Esophagus squamous epithelium (tissue), 5 donors: ENCODE data around the gene C1orf226. TPM values are rescaled to one million over a fixed set of nuclear protein-coding genes. Genes with fewer than 3 reads are reported as not detected.

ENCODE experiments used
- DNase-seq: peaks from one replicate; lab custom pipeline; 2025; lab: John Stamatoyannopoulos, UW
- H3K27ac ChIP-seq, 4 donors: fragments of 200-600 bp; sonication (generic); one replicate each; pipeline ENCODE4 v1.5.1; 2016 to 2019; ENCODE audit warnings: mild to moderate bottlenecking in 1 of 4
- H3K27me3 ChIP-seq, 4 donors: fragments of 200-600 bp; sonication (generic); 1 replicate in 3 of 4; 2 replicates in 1 of 4; pipeline versions ENCODE4 v1.5.1 to v1.6.0; 2017 to 2021; ENCODE audit warnings: antibody characterized with exemption in 1 of 4
- H3K36me3 ChIP-seq, 3 donors: fragments of 200-600 bp; sonication (generic); one replicate each; pipeline ENCODE4 v1.5.1; 2016 to 2019
- H3K4me1 ChIP-seq, 3 donors: fragments of 200-600 bp; sonication (generic); one replicate each; pipeline ENCODE4 v1.5.1; 2017 to 2019
- H3K4me3 ChIP-seq, 4 donors: fragments of 200-600 bp; sonication (generic); 1 replicate in 3 of 4; 2 replicates in 1 of 4; pipeline ENCODE4 v1.5.1; 2016 to 2019; ENCODE audit warnings: mild to moderate bottlenecking in 2 of 4, moderate library complexity in 1 of 4
- H3K9me3 ChIP-seq, 3 donors: fragments of 200-600 bp; sonication (generic); one replicate each; pipeline ENCODE4 v1.5.1; 2016 to 2019
- CTCF ChIP-seq, 6 experiments: fragments of 450-650 bp in 4 of 6; fragments of 200-600 bp in 2 of 6; sonication (generic) in 2 of 6; IDR thresholded peaks; one replicate each; pipeline ENCODE4 v1.5.1; 2016 to 2019; ENCODE audit warnings: antibody characterized with exemption in 6 of 6, mild to moderate bottlenecking in 4 of 6, moderate library complexity in 4 of 6
- POLR2A ChIP-seq, 4 donors: fragments of 450-650 bp; IDR thresholded peaks; one replicate each; pipeline ENCODE4 v1.6.1; 2017; ENCODE audit warnings: antibody characterized with exemption in 4 of 4, mild to moderate bottlenecking in 4 of 4, moderate library complexity in 3 of 4
- WGBS, 2 donors: methylation state at CpG; one replicate each; pipeline ENCODE4 v1.1.5; 2018; 5-methylcytosine and 5-hydroxymethylcytosine counted together
- intact Hi-C: fragments of 100-400 bp; cut with DNase I; formaldehyde crosslinking; loops from one replicate; pipeline ENCODE4 v1.15.0; 2022
- total RNA-seq, 4 donors: library from RNA; depleted of rRNA; stranded (reverse); fragments of >200 nt; gene quantifications; one replicate each; pipeline ENCODE4 v1.1.0, GENCODE V29; 2016
- donor health status: DM: yes; HTN: yes; CAD: no.

Gene C1orf226
- total RNA-seq, 4 donors from 2014 or later = 1.7 to 5.3 (median 3.6) TPM

- Histone ChIP-seq H3K36me3 (peaks cover 0 to 6% (median 0%) of the 10 kb centered on the region in 3 donors), H3K27me3 (no peaks in the 10 kb centered on the region), H3K4me3 (no peak overlapping the region), H3K4me1 (peaks cover 0 to 11% (median 4%) of the 10 kb centered on the region in 3 donors), H3K9me3 (no peaks in the 10 kb centered on the region), H3K27ac (no peak overlapping the region)
- TF ChIP-seq POLR2A (IDR thresholded peaks at IDR 0.05) (no peak), CTCF (IDR thresholded peaks at IDR 0.05) (no peak)
- WGBS, 2 donors = 84 to 87% methylated on average over 9 of the region's 9 CpGs
- intact Hi-C loops = no loop called here
- DNase-seq = no peak
These were observed 28.4 kb upstream of the C1orf226 start for GRCh38 chr1:162353078-162353477.

- 14 to 73% methylated on average over 1 to 4 of the region's 5 CpGs for WGBS, 2 donors
- peaks cover 0 to 11% (median 4%) of the 10 kb centered on the region in 3 donors for H3K4me1 ChIP-seq
These were observed 27.8 kb upstream of the C1orf226 start for GRCh38 chr1:162353702-162354101.

GRCh38 chr1:162357681-162358266 is 23.8 kb upstream of the C1orf226 start:
- TF ChIP-seq CTCF (IDR thresholded peaks at IDR 0.05) = peak in 5 of 6 experiments; percentile 43 to 61 (median 45)
- no peak for TF ChIP-seq POLR2A (IDR thresholded peaks at IDR 0.05)
- intact Hi-C loops = no loop called here
- Histone ChIP-seq H3K4me3 (no peak overlapping the region), H3K27ac (no peak overlapping the region), H3K27me3 (no peaks in the 10 kb centered on the region), H3K4me1 (no peaks in the 10 kb centered on the region), H3K36me3 (peaks cover 0 to 6% (median 0%) of the 10 kb centered on the region in 3 donors), H3K9me3 (no peaks in the 10 kb centered on the region)
- WGBS, 2 donors = 37 to 53% methylated on average over 5 of the region's 5 CpGs
- no peak for DNase-seq

More at GRCh38 chr1:162353702-162354101, 27.8 kb upstream of the C1orf226 start:
- H3K36me3 ChIP-seq = peaks cover 0 to 6% (median 0%) of the 10 kb centered on the region in 3 donors
- H3K9me3 ChIP-seq = no peaks in the 10 kb centered on the region
- no peak overlapping the region for H3K4me3 ChIP-seq
- intact Hi-C loops = no loop called here
- DNase-seq = no peak
- TF ChIP-seq CTCF (IDR thresholded peaks at IDR 0.05) = no peak
- no peak for TF ChIP-seq POLR2A (IDR thresholded peaks at IDR 0.05)
- no peaks in the 10 kb centered on the region for H3K27me3 ChIP-seq
- H3K27ac ChIP-seq = no peak overlapping the region

GRCh38 chr1:162358928-162359327 is 22.6 kb upstream of the C1orf226 start:
- H3K9me3 ChIP-seq = no peaks in the 10 kb centered on the region
- no peak for DNase-seq
- 75 to 90% methylated on average over 1 of the region's 1 CpG for WGBS, 2 donors
- no peaks in the 10 kb centered on the region for H3K4me1 ChIP-seq
- H3K27ac ChIP-seq = no peak overlapping the region
- TF ChIP-seq CTCF (IDR thresholded peaks at IDR 0.05) (no peak), POLR2A (IDR thresholded peaks at IDR 0.05) (no peak)
- H3K36me3 ChIP-seq = peaks cover 0 to 6% (median 0%) of the 10 kb centered on the region in 3 donors
- intact Hi-C loops = no loop called here
- no peaks in the 10 kb centered on the region for H3K27me3 ChIP-seq
- H3K4me3 ChIP-seq = no peak overlapping the region

GRCh38 chr1:162359523-162360236 is 21.8 kb upstream of the C1orf226 start:
- intact Hi-C loops = no loop called here
- no peak for DNase-seq
- H3K4me1 ChIP-seq = no peaks in the 10 kb centered on the region
- 79 to 82% methylated on average over 9 of the region's 10 CpGs for WGBS, 2 donors
- H3K27ac ChIP-seq = no peak overlapping the region
- TF ChIP-seq CTCF (IDR thresholded peaks at IDR 0.05) (no peak), POLR2A (IDR thresholded peaks at IDR 0.05) (no peak)
- peaks cover 0 to 6% (median 0%) of the 10 kb centered on the region in 3 donors for H3K36me3 ChIP-seq
- H3K4me3 ChIP-seq = no peak overlapping the region
- no peaks in the 10 kb centered on the region for H3K9me3 ChIP-seq
- H3K27me3 ChIP-seq = no peaks in the 10 kb centered on the region
